Measurements from ENCODE around the gene CASS4.

Gene CASS4

DNA sequence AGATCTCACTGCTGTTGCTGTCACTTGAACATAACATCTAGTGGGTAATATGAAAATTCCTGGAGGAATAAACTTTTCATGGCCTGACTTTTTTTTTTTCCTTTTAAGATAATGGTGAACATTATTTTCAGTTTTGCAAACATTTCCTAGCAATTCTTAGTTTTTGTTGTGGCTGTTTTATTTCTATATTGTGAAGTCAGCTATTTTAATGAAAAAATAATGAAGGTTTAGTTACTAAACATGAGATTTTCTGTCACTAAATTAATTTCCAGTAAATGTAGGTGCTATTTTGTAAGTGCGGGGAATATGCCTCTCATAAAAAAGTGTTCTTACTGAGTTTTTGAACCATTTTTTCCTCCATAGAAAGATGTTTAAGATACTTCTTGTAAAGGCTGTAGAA is 89.1 kb downstream of the CASS4 start:
- in situ Hi-C loops (cut with MboI; ENCODE audit: low sequenced_read_pairs), result no loop called here

- in situ Hi-C loops (cut with MboI; ENCODE audit: low sequenced_read_pairs), result no loop called here
These were observed 91.9 kb downstream of the CASS4 start for GRCh38 chr20:56503916-56504315.

DNA sequence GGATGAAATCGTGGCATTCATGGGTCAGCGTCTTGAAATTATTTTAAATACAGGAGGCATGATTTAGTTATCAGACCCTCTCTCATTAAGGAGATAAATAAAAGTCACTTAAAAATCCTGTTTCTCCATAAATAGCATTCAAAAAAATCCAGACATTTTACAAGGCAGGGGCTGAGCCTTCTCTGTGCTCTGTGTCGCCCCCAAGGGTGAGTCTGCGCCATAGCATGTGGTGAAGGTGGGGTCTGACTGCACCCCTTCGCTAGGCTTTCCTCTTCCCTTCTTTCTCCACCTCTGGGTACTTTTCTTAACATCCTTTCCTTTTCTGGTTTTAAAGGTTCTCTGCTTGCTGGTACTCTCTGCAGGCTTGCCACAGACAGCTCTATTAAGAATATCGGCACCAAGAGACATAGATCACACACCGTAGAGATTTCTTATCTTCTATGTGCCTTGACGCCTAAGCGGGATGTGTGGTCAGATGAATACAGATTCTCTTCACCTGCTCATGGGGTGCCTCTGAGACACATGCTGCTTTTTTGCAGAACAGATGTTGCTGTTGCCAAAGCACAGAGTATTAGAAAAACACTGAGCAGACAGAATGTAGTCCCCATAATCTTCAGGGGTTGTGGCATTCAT is 92.4 kb downstream of the CASS4 start:
- in situ Hi-C loops (cut with MboI; ENCODE audit: low sequenced_read_pairs), result no loop called here

DNA sequence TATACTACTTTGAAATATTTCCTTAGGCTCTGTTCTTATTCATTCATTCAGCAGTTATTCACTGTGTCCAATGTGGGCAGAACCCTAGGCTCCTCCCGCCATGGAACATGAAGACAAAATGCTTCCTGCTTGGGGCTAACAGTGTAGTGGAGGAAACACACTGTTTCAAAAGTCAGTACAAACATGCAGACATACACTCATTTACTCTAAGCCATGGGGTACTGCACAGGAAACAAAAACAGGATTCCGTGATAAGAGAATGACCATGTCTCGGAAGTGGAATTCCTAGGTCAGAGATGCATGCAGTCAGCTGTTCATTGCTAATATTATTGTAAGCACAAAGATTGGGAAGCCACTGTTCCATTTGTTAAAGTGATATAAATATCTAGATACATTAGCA is 94.0 kb downstream of the CASS4 start:
- in situ Hi-C loops (cut with MboI; ENCODE audit: low sequenced_read_pairs), result no loop called here

Data from hTERT RPE-1 (cell line).